ENCODE results near the gene CCDC192.

CCDC192 gene

GRCh38 chr5:127769386-127769785 lies 66.2 kb downstream of the CCDC192 start:
- H3K4me1 ChIP-seq (ENCODE audit: control insufficient read depth, insufficient read depth, low read depth, low read length) = no peaks in the 10 kb centered on the region
- H3K4me3 ChIP-seq (ENCODE audit: insufficient read depth in 1 of 2, low read depth in 1 of 2, low read length in 2 of 2) = no peak overlapping the region
- no peak overlapping the region for H4K91ac ChIP-seq (ENCODE audit: low read length)
- no peaks in the 10 kb centered on the region for H3K9me3 ChIP-seq (ENCODE audit: control insufficient read depth, low read length)
- no peak overlapping the region for H4K8ac ChIP-seq (ENCODE audit: low read length)
- H3K4me2 ChIP-seq (ENCODE audit: low read length, poor library complexity, severe bottlenecking) = no peak overlapping the region
- no peak overlapping the region for H2BK12ac ChIP-seq (ENCODE audit: low read length in 2 of 2)
- DNase-seq = no peak
- no peak overlapping the region for H2BK5ac ChIP-seq (ENCODE audit: low read depth, low read length, poor library complexity, severe bottlenecking)
- H3K4ac ChIP-seq (ENCODE audit: low read depth in 1 of 2, low read length in 2 of 2) = no peak overlapping the region
- no peak overlapping the region for H2AK5ac ChIP-seq (ENCODE audit: low read length, severe bottlenecking)
- no peaks in the 10 kb centered on the region for H3K36me3 ChIP-seq (ENCODE audit: control insufficient read depth in 1 of 2, insufficient read depth in 2 of 2, low read depth in 1 of 2, low read length in 2 of 2)
- no peak overlapping the region for H3K14ac ChIP-seq (ENCODE audit: low read length in 2 of 2)
- no peak overlapping the region for H2AFZ ChIP-seq (ENCODE audit: low read depth, low read length)
- H3K27ac ChIP-seq (ENCODE audit: low read length, poor library complexity, severe bottlenecking) = no peak overlapping the region
- H3K23ac ChIP-seq (ENCODE audit: low read length in 2 of 2) = no peak overlapping the region
- no peak overlapping the region for H2BK120ac ChIP-seq (ENCODE audit: low read depth, low read length)
- no peak overlapping the region for H3K9ac ChIP-seq (ENCODE audit: low read length)
- no peaks in the 10 kb centered on the region for H3K27me3 ChIP-seq (ENCODE audit: control insufficient read depth in 1 of 2, insufficient read depth in 1 of 2, low read length in 2 of 2)
- H3K79me1 ChIP-seq (replicated peaks; ENCODE audit: low read length, poor library complexity, severe bottlenecking) = no peaks in the 10 kb centered on the region
- H3K18ac ChIP-seq (ENCODE audit: low read depth in 1 of 2, low read length in 2 of 2) = no peak overlapping the region
- H2BK15ac ChIP-seq (ENCODE audit: low read depth, poor library complexity, severe bottlenecking) = no peak overlapping the region

- H2BK5ac ChIP-seq (ENCODE audit: low read depth, low read length, poor library complexity, severe bottlenecking) = no peak overlapping the region
- H3K36me3 ChIP-seq (ENCODE audit: control insufficient read depth in 1 of 2, insufficient read depth in 2 of 2, low read depth in 1 of 2, low read length in 2 of 2) = no peaks in the 10 kb centered on the region
- H3K14ac ChIP-seq (ENCODE audit: low read length in 2 of 2) = no peak overlapping the region
- no peak overlapping the region for H3K4me2 ChIP-seq (ENCODE audit: low read length, poor library complexity, severe bottlenecking)
- H3K27me3 ChIP-seq (ENCODE audit: control insufficient read depth in 1 of 2, insufficient read depth in 1 of 2, low read length in 2 of 2) = no peaks in the 10 kb centered on the region
- no peak overlapping the region for H3K18ac ChIP-seq (ENCODE audit: low read depth in 1 of 2, low read length in 2 of 2)
- no peak for DNase-seq
- H3K79me1 ChIP-seq (replicated peaks; ENCODE audit: low read length, poor library complexity, severe bottlenecking) = no peaks in the 10 kb centered on the region
- H3K4me1 ChIP-seq (ENCODE audit: control insufficient read depth, insufficient read depth, low read depth, low read length) = no peaks in the 10 kb centered on the region
- H2BK120ac ChIP-seq (ENCODE audit: low read depth, low read length) = no peak overlapping the region
- no peak overlapping the region for H2AK5ac ChIP-seq (ENCODE audit: low read length, severe bottlenecking)
- H3K27ac ChIP-seq (ENCODE audit: low read length, poor library complexity, severe bottlenecking) = no peak overlapping the region
- no peak overlapping the region for H3K23ac ChIP-seq (ENCODE audit: low read length in 2 of 2)
- no peak overlapping the region for H2BK12ac ChIP-seq (ENCODE audit: low read length in 2 of 2)
- H3K9ac ChIP-seq (ENCODE audit: low read length) = no peak overlapping the region
- H2AFZ ChIP-seq (ENCODE audit: low read depth, low read length) = no peak overlapping the region
- H3K4me3 ChIP-seq (ENCODE audit: insufficient read depth in 1 of 2, low read depth in 1 of 2, low read length in 2 of 2) = no peak overlapping the region
- H3K9me3 ChIP-seq (ENCODE audit: control insufficient read depth, low read length) = no peaks in the 10 kb centered on the region
- no peak overlapping the region for H4K8ac ChIP-seq (ENCODE audit: low read length)
- H4K91ac ChIP-seq (ENCODE audit: low read length) = no peak overlapping the region
- no peak overlapping the region for H2BK15ac ChIP-seq (ENCODE audit: low read depth, poor library complexity, severe bottlenecking)
- H3K4ac ChIP-seq (ENCODE audit: low read depth in 1 of 2, low read length in 2 of 2) = no peak overlapping the region
These were observed 67.1 kb downstream of the CCDC192 start for GRCh38 chr5:127770272-127770671.

GRCh38 chr5:127772531-127772930 lies 69.3 kb downstream of the CCDC192 start:
- Histone ChIP-seq H3K23ac (ENCODE audit: low read length in 2 of 2) (no peak overlapping the region), H3K4ac (ENCODE audit: low read depth in 1 of 2, low read length in 2 of 2) (no peak overlapping the region), H2BK120ac (ENCODE audit: low read depth, low read length) (no peak overlapping the region), H3K4me2 (ENCODE audit: low read length, poor library complexity, severe bottlenecking) (no peak overlapping the region), H2BK15ac (ENCODE audit: low read depth, poor library complexity, severe bottlenecking) (no peak overlapping the region), H4K8ac (ENCODE audit: low read length) (no peak overlapping the region), H3K9me3 (ENCODE audit: control insufficient read depth, low read length) (peaks cover 2% of the 10 kb centered on the region), H2BK12ac (ENCODE audit: low read length in 2 of 2) (no peak overlapping the region), H2AK5ac (ENCODE audit: low read length, severe bottlenecking) (no peak overlapping the region), H2BK5ac (ENCODE audit: low read depth, low read length, poor library complexity, severe bottlenecking) (no peak overlapping the region), H3K36me3 (ENCODE audit: control insufficient read depth in 1 of 2, insufficient read depth in 2 of 2, low read depth in 1 of 2, low read length in 2 of 2) (no peaks in the 10 kb centered on the region), H4K91ac (ENCODE audit: low read length) (no peak overlapping the region), H3K18ac (ENCODE audit: low read depth in 1 of 2, low read length in 2 of 2) (no peak overlapping the region), H3K14ac (ENCODE audit: low read length in 2 of 2) (no peak overlapping the region), H3K4me1 (ENCODE audit: control insufficient read depth, insufficient read depth, low read depth, low read length) (no peaks in the 10 kb centered on the region), H3K27me3 (ENCODE audit: control insufficient read depth in 1 of 2, insufficient read depth in 1 of 2, low read length in 2 of 2) (no peaks in the 10 kb centered on the region), H3K9ac (ENCODE audit: low read length) (no peak overlapping the region), H3K27ac (ENCODE audit: low read length, poor library complexity, severe bottlenecking) (no peak overlapping the region), H2AFZ (ENCODE audit: low read depth, low read length) (no peak overlapping the region), H3K4me3 (ENCODE audit: insufficient read depth in 1 of 2, low read depth in 1 of 2, low read length in 2 of 2) (no peak overlapping the region), H3K79me1 (replicated peaks; ENCODE audit: low read length, poor library complexity, severe bottlenecking) (no peaks in the 10 kb centered on the region)
- 86% methylated on average over 1 of the region's 1 CpG for WGBS
- no peak for DNase-seq

GRCh38 chr5:127774221-127774620 lies 71.0 kb downstream of the CCDC192 start:
- Histone ChIP-seq H2BK120ac (ENCODE audit: low read depth, low read length) (no peak overlapping the region), H2BK15ac (ENCODE audit: low read depth, poor library complexity, severe bottlenecking) (no peak overlapping the region), H3K36me3 (ENCODE audit: control insufficient read depth in 1 of 2, insufficient read depth in 2 of 2, low read depth in 1 of 2, low read length in 2 of 2) (no peaks in the 10 kb centered on the region), H3K14ac (ENCODE audit: low read length in 2 of 2) (no peak overlapping the region), H3K4me3 (ENCODE audit: insufficient read depth in 1 of 2, low read depth in 1 of 2, low read length in 2 of 2) (no peak overlapping the region), H3K23ac (ENCODE audit: low read length in 2 of 2) (no peak overlapping the region), H2BK12ac (ENCODE audit: low read length in 2 of 2) (no peak overlapping the region), H3K79me1 (replicated peaks; ENCODE audit: low read length, poor library complexity, severe bottlenecking) (no peaks in the 10 kb centered on the region), H4K8ac (ENCODE audit: low read length) (no peak overlapping the region), H2BK5ac (ENCODE audit: low read depth, low read length, poor library complexity, severe bottlenecking) (no peak overlapping the region), H3K18ac (ENCODE audit: low read depth in 1 of 2, low read length in 2 of 2) (no peak overlapping the region), H4K91ac (ENCODE audit: low read length) (no peak overlapping the region), H3K4me1 (ENCODE audit: control insufficient read depth, insufficient read depth, low read depth, low read length) (no peaks in the 10 kb centered on the region), H3K4ac (ENCODE audit: low read depth in 1 of 2, low read length in 2 of 2) (no peak overlapping the region), H2AK5ac (ENCODE audit: low read length, severe bottlenecking) (no peak overlapping the region), H3K27ac (ENCODE audit: low read length, poor library complexity, severe bottlenecking) (no peak overlapping the region), H3K27me3 (ENCODE audit: control insufficient read depth in 1 of 2, insufficient read depth in 1 of 2, low read length in 2 of 2) (no peaks in the 10 kb centered on the region), H3K9me3 (ENCODE audit: control insufficient read depth, low read length) (peaks cover 13% of the 10 kb centered on the region), H3K4me2 (ENCODE audit: low read length, poor library complexity, severe bottlenecking) (no peak overlapping the region), H3K9ac (ENCODE audit: low read length) (no peak overlapping the region), H2AFZ (ENCODE audit: low read depth, low read length) (no peak overlapping the region)
- WGBS = 75% methylated on average over 1 of the region's 2 CpGs
- no peak for DNase-seq

All from mesenchymal stem cell (in vitro differentiated cells and primary cell).